B cell (primary cell): ENCODE measurements around the gene TNN. TPM values are rescaled to one million over a fixed set of nuclear protein-coding genes. Genes with fewer than 3 reads are reported as not detected.

Experiments used
- ATAC-seq: fragments of 200-7000 bp; cut with Tn5 transposase; one replicate; pipeline ENCODE4 v1.10.0; 2021; ENCODE audit warnings: low read depth, mild to moderate bottlenecking, moderate number of reproducible peaks, moderate library complexity
- CTCF ChIA-PET: fragments of 350-600 bp; sonication (Branson Sonifier 250); formaldehyde crosslinking; loops from one replicate; lab custom pipeline; 2021; ENCODE audit warnings: antibody characterized with exemption, inconsistent platforms; lab: Charles Lee
- POLR2A ChIA-PET: fragments of 350-600 bp; sonication (Branson Sonifier 250); formaldehyde crosslinking; loops from one replicate; lab custom pipeline; 2021; ENCODE audit warnings: antibody characterized with exemption; lab: Charles Lee
- DNase-seq: peaks from one replicate; pipeline ENCODE4 v3.0.0; 2013
- H2AFZ ChIP-seq: 2 replicates; pipeline ENCODE4 v1.6.1; 2012; ENCODE audit warnings: mild to moderate bottlenecking, low read depth, low read length; ENCODE audit not compliant: insufficient read depth, poor library complexity, severe bottlenecking
- H3K27ac ChIP-seq, 2 donors: 1 replicate in 1 of 2; 2 replicates in 1 of 2; pipeline ENCODE4 v1.5.1; 2012 to 2013; ENCODE audit warnings: low read length in 2 of 2, mild to moderate bottlenecking in 2 of 2, moderate library complexity in 1 of 2
- H3K27me3 ChIP-seq, 4 experiments: fragments of 200-600 bp in 1 of 4; sonication (generic) in 1 of 4; replicated peaks in 1 of 4; 1 replicate in 2 of 4; 2 replicates in 2 of 4; pipeline versions ENCODE4 v1.6.1 to v1.7.0; 2013 to 2016; ENCODE audit warnings: low read length in 3 of 4, mild to moderate bottlenecking in 2 of 4, mixed read lengths in 1 of 4, moderate library complexity in 1 of 4; ENCODE audit not compliant: insufficient read depth in 4 of 4, control insufficient read depth in 3 of 4; ENCODE audit errors: control extremely low read depth in 1 of 4
- H3K36me3 ChIP-seq, 2 experiments: replicated peaks in 1 of 2; 1 replicate in 1 of 2; 2 replicates in 1 of 2; pipeline versions ENCODE4 v1.6.1 to v1.7.1; 2013; ENCODE audit warnings: low read length in 1 of 2; ENCODE audit not compliant: insufficient read depth in 2 of 2, control insufficient read depth in 1 of 2; ENCODE audit errors: control extremely low read depth in 1 of 2, extremely low read depth in 1 of 2
- H3K4me1 ChIP-seq, 2 donors: fragments of 200-600 bp in 1 of 2; sonication (generic) in 1 of 2; 1 replicate in 1 of 2; 2 replicates in 1 of 2; pipeline versions ENCODE4 v1.5.1 to v1.6.1; 2013 to 2017; ENCODE audit warnings: low read length in 2 of 2; ENCODE audit not compliant: control insufficient read depth in 2 of 2, insufficient read depth in 2 of 2
- H3K4me2 ChIP-seq: replicated peaks from 2 replicates; pipeline ENCODE3; 2012; ENCODE audit warnings: mild to moderate bottlenecking, low read depth, low read length; ENCODE audit not compliant: poor library complexity, severe bottlenecking
- H3K4me3 ChIP-seq, 5 experiments: fragments of 200-600 bp in 1 of 5; sonication (generic) in 1 of 5; 1 replicate in 3 of 5; 2 replicates in 2 of 5; pipeline versions ENCODE4 v1.5.1 to v1.7.0; 2011 to 2016; ENCODE audit warnings: low read length in 4 of 5, mild to moderate bottlenecking in 4 of 5, low read depth in 2 of 5, control low read depth in 1 of 5, moderate library complexity in 1 of 5; ENCODE audit not compliant: insufficient read depth in 1 of 5; ENCODE audit errors: control extremely low read depth in 1 of 5, extremely low read depth in 1 of 5
- H3K79me2 ChIP-seq: fragments of 200-600 bp; sonication (generic); one replicate; pipeline ENCODE4 v1.6.0; 2016; ENCODE audit warnings: low read length; ENCODE audit not compliant: control insufficient read depth, insufficient read depth
- H3K9ac ChIP-seq: fragments of 200-600 bp; sonication (generic); 2 replicates; pipeline ENCODE4 v1.6.1; 2017; ENCODE audit warnings: mild to moderate bottlenecking, low read length, moderate library complexity
- H3K9me3 ChIP-seq, 3 donors: one replicate each; pipeline versions ENCODE4 v1.6.1 to v1.7.1; 2013; ENCODE audit warnings: low read length in 2 of 3; ENCODE audit not compliant: control insufficient read depth in 2 of 3, insufficient read depth in 1 of 3; ENCODE audit errors: control extremely low read depth in 1 of 3
- H4K20me1 ChIP-seq: 2 replicates; pipeline ENCODE4 v1.6.0; 2012; ENCODE audit warnings: mild to moderate bottlenecking, low read length; ENCODE audit not compliant: insufficient read depth, control insufficient read depth, poor library complexity, severe bottlenecking
- H3K27ac Mint-ChIP-seq: one replicate; pipeline ENCODE4 v1.8.0; 2021; ENCODE audit warnings: mixed read lengths
- H3K27me3 Mint-ChIP-seq: one replicate; pipeline ENCODE4 v1.8.0; 2021; ENCODE audit warnings: mixed read lengths
- H3K4me1 Mint-ChIP-seq: one replicate; pipeline ENCODE4 v1.8.0; 2021; ENCODE audit warnings: mixed read lengths
- H3K4me3 Mint-ChIP-seq: one replicate; pipeline ENCODE4 v1.8.0; 2021; ENCODE audit warnings: mixed read lengths
- H3K9me3 Mint-ChIP-seq: one replicate; pipeline ENCODE4 v1.8.0; 2022; ENCODE audit warnings: mixed read lengths; ENCODE audit not compliant: insufficient read depth
- CTCF ChIP-seq: fragments of 200-600 bp; IDR thresholded peaks from one replicate; pipeline ENCODE4 v1.8.0; 2022; ENCODE audit warnings: antibody characterized with exemption, mild to moderate bottlenecking
- EZH2 ChIP-seq: IDR thresholded peaks from 2 replicates; pipeline ENCODE4 v1.6.1; 2012; ENCODE audit warnings: borderline replicate concordance, low read depth, mild to moderate bottlenecking, moderate library complexity, low read length; ENCODE audit not compliant: insufficient read depth, poor library complexity, severe bottlenecking
- WGBS: methylation state at CpG from one replicate; pipeline ENCODE4 v1.1.5; 2013; ENCODE audit warnings: missing lambda C conversion rate; ENCODE audit not compliant: insufficient coverage; 5-methylcytosine and 5-hydroxymethylcytosine counted together
- intact Hi-C: fragments of 100-400 bp; cut with micrococcal nuclease; formaldehyde crosslinking; loops from one replicate; pipeline ENCODE4 v1.10.0; 2022
- polyA plus RNA-seq: library from polyadenylated mRNA; depleted of rRNA; stranded (reverse); fragments of >200 nt; gene quantifications from 2 replicates; pipeline ENCODE4 v1.2.3, GENCODE V29; 2012
- total RNA-seq, 2 donors: library from RNA; stranded (reverse); fragments of 120-200 nt in 1 of 2; gene quantifications; 1 replicate in 1 of 2; 2 replicates in 1 of 2; pipeline versions ENCODE4 v1.2.3 to v1.2.4, GENCODE V29; 2013 to 2022

The TNN gene
- total and polyA plus RNA-seq, 2 donors (not counting 1 experiment from before 2014, with no cell fraction given), result not detected

GRCh38 chr1:175145899-175146528 lies 78.4 kb downstream of the TNN start:
- ATAC-seq (no peak), DNase-seq (no peak)
- H3K4me1 ChIP-seq, result peaks cover 0 to 16% of the 10 kb centered on the region in 2 donors
- ChIA-PET CTCF (interaction anchor here (0.6 to 11.2 kb wide), 39 partner anchors 9 to 1734 kb away, joined by 3 to 468 read pairs (median 4); partner anchors contain the start of genes TNN and TNR), POLR2A (interaction anchor here (0.6 kb wide), 1 partner anchor 171 kb away, joined by 4 read pairs; no protein-coding TSS in a partner anchor)
- H3K9ac ChIP-seq, result no peak overlapping the region
- Mint-ChIP-seq H3K4me1 (peaks cover 19% of the 10 kb centered on the region), H3K9me3 (no peaks in the 10 kb centered on the region), H3K27me3 (peaks cover 20% of the 10 kb centered on the region), H3K4me3 (no peak overlapping the region), H3K27ac (no peak overlapping the region)
- TF ChIP-seq CTCF (no peak), EZH2 (no peak)
- peak overlapping the region; percentile 9 for H2AFZ ChIP-seq
- peak overlapping the region; percentile 21 for H3K4me2 ChIP-seq
- intact Hi-C loops, result no loop called here
- H4K20me1 ChIP-seq, result no peaks in the 10 kb centered on the region
- H3K4me3 ChIP-seq, result no peak overlapping the region
- no peaks in the 10 kb centered on the region for H3K36me3 ChIP-seq
- H3K27me3 ChIP-seq, result peaks cover 0 to 10% (median under 1%) of the 10 kb centered on the region in 4 experiments
- no peak overlapping the region for H3K27ac ChIP-seq
- no peaks in the 10 kb centered on the region for H3K79me2 ChIP-seq
- 87% methylated on average over 2 of the region's 7 CpGs for WGBS
- peaks cover 0 to 6% (median 0%) of the 10 kb centered on the region in 3 donors for H3K9me3 ChIP-seq
